ENCODE results near the gene ADAM17.

ADAM17 gene

DNA sequence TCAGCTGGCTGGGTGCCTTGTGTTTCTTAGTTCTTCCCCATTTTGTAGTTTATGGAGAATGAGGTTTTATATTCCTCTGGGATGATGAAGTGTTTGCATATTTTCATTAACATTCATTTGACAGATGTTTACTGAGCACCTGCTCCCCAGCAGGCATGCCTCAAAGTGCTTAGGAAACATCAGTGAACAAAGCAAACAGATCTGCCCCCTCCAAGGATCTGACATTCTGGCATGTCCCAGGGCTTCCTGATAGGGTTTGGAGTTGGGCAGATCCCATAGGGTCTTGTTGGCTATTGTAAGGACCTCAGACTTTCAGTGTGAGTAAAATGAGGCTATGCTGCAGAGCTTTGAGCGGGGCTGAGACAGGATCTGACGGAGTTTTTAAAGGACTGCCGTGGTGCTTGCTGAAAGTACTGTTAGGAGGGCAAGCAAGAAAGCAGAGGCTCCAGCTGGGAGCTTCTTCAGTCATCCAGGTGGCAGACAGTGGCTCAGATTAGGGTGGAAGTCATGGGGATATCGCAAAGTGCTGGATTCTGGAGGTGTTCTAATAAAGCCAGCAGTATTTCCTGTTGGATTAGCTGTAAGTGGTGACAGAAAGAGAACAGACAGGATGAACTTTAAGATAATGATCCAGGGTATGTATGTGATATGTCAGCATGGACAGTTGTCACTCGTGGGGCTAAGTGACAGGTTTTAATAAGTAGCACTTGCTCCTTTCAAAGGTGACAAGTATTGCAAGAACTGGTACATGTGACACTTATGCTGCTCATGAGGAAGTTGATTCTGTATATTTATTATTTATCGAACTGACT is 92.5 kb downstream of the ADAM17 start:
- no peaks in the 10 kb centered on the region for H3K27me3 ChIP-seq (ENCODE audit: control insufficient read depth, insufficient read depth, low read length)
- no peaks in the 10 kb centered on the region for H3K9me3 ChIP-seq (ENCODE audit: control insufficient read depth, low read depth, low read length)
- H3K4me1 ChIP-seq (ENCODE audit: control insufficient read depth, low read depth, low read length) = no peaks in the 10 kb centered on the region
- H3K27ac ChIP-seq (ENCODE audit: low read length) = no peak overlapping the region
- H3K4me3 ChIP-seq (ENCODE audit: low read length) = no peak overlapping the region
- no peak overlapping the region for H3K9ac ChIP-seq (ENCODE audit: low read length)
- H3K36me3 ChIP-seq (ENCODE audit: control insufficient read depth, low read depth, low read length) = peaks cover 48% of the 10 kb centered on the region

DNA sequence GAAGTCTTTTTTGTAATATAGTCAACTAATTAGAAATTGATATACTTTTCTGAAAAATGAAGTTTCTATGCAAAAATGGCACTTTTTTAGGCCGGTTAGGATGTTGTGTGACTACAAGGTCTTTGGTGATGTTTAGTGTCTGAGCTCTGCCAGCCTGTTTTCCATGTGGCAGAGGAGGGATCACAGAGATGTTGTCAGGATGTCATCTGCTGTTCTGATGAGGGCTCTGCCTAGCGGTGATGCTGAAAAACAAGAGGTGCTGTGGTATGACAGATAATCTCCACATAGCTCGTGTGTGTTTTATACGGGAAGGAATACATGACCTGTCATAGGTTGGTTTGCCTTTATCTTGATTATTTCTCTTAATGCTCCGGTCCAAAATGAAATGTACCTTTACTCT is 93.3 kb downstream of the ADAM17 start:
- no peaks in the 10 kb centered on the region for H3K27me3 ChIP-seq (ENCODE audit: control insufficient read depth, insufficient read depth, low read length)
- no peak overlapping the region for H3K4me3 ChIP-seq (ENCODE audit: low read length)
- no peak overlapping the region for H3K9ac ChIP-seq (ENCODE audit: low read length)
- no peak overlapping the region for H3K27ac ChIP-seq (ENCODE audit: low read length)
- H3K9me3 ChIP-seq (ENCODE audit: control insufficient read depth, low read depth, low read length) = no peaks in the 10 kb centered on the region
- no peaks in the 10 kb centered on the region for H3K4me1 ChIP-seq (ENCODE audit: control insufficient read depth, low read depth, low read length)
- peaks cover 48% of the 10 kb centered on the region for H3K36me3 ChIP-seq (ENCODE audit: control insufficient read depth, low read depth, low read length)

DNA sequence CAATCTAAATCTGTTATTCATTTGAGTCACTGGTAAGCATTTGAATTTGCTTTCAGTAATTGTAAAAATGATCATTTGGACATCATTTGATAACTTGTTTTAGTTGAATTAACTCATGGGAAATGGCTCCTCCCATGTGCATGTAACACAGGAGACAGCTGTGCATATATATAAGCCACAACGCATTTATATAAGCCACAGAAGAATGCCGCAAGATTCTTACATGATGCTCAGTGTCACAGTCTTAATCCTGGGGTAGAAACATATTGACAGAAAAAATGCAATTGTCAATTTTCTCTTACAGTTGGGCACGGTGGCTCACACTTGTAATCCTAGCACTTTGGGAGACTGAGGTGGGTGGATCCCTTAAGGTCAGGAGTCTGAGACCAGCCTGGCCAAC is 94.6 kb downstream of the ADAM17 start:
- peaks cover 60% of the 10 kb centered on the region for H3K36me3 ChIP-seq (ENCODE audit: control insufficient read depth, low read depth, low read length)
- H3K4me1 ChIP-seq (ENCODE audit: control insufficient read depth, low read depth, low read length) = no peaks in the 10 kb centered on the region
- H3K27ac ChIP-seq (ENCODE audit: low read length) = no peak overlapping the region
- H3K9me3 ChIP-seq (ENCODE audit: control insufficient read depth, low read depth, low read length) = no peaks in the 10 kb centered on the region
- no peak overlapping the region for H3K9ac ChIP-seq (ENCODE audit: low read length)
- no peaks in the 10 kb centered on the region for H3K27me3 ChIP-seq (ENCODE audit: control insufficient read depth, insufficient read depth, low read length)
- no peak overlapping the region for H3K4me3 ChIP-seq (ENCODE audit: low read length)

DNA sequence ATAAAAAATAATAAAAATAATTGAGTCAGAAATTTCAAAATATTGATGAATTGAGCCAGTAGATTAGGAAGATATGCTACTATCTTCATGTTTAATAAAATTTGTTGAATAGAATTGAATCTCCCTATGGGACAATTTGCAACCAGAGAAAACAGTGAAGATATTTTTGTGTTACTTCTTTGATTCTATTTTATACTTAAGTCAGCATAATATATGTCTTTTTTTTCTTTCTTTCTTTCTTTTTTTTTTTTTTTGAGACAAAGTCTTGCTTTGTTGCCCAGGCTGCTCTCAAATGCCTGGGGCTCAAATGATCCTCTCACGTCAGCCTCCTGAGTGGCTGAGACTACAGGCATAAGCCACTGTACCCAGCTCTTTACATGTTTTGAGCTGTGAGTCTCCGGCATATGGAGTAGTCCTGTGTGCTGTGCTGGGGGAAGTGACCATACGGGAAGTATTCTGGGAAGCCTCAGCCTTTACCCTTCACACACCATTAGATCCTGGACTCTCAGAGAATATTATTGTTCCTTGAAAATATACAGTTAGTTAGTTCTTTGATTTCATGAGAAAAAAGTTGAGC is 95.1 kb downstream of the ADAM17 start:
- Histone ChIP-seq H3K27me3 (ENCODE audit: control insufficient read depth, insufficient read depth, low read length) (no peaks in the 10 kb centered on the region), H3K9ac (ENCODE audit: low read length) (no peak overlapping the region), H3K4me1 (ENCODE audit: control insufficient read depth, low read depth, low read length) (no peaks in the 10 kb centered on the region), H3K27ac (ENCODE audit: low read length) (no peak overlapping the region), H3K36me3 (ENCODE audit: control insufficient read depth, low read depth, low read length) (peaks cover 58% of the 10 kb centered on the region), H3K9me3 (ENCODE audit: control insufficient read depth, low read depth, low read length) (no peaks in the 10 kb centered on the region), H3K4me3 (ENCODE audit: low read length) (no peak overlapping the region)

DNA sequence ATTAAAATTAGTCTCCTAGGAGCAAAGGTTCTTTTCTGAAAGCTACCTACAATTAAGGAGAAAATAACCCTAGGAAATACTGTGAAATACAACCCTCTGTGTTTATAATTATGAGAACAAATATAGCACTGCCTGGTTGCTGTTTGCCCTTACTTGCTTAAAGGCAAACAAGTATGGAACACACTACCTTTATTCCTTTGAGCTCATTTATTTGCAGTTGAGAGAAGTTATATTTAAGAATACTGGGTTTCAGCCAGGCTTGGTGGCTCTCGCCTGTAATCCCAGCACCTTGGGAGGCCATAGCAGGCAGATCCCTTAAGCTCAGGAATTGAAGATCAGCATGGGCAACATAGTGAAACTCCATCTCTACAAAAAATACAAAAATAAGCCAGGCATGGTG is 104.4 kb downstream of the ADAM17 start:
- Histone ChIP-seq H3K4me3 (ENCODE audit: low read length) (no peak overlapping the region), H3K4me1 (ENCODE audit: control insufficient read depth, low read depth, low read length) (no peaks in the 10 kb centered on the region), H3K9ac (ENCODE audit: low read length) (no peak overlapping the region), H3K27ac (ENCODE audit: low read length) (no peak overlapping the region), H3K27me3 (ENCODE audit: control insufficient read depth, insufficient read depth, low read length) (no peaks in the 10 kb centered on the region), H3K9me3 (ENCODE audit: control insufficient read depth, low read depth, low read length) (no peaks in the 10 kb centered on the region), H3K36me3 (ENCODE audit: control insufficient read depth, low read depth, low read length) (peaks cover 54% of the 10 kb centered on the region)

DNA sequence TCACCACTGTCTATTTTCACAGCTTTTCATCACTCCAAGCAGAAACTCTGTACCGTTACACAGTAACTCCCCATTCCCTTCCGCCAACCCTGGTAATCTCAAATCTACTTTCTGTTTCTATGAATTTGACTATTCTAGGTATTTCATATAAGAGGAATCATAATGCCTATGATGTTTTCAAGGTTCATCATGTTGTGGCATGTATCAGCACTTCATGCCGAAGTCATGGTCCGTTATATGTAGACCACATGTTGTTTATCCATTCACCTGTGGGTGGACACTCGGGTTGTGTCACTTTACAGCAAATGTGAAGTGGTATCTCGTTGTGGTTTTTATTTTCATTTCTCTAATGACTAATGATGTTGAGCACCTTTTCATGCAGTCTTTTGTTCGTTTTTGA is 110.5 kb downstream of the ADAM17 start:
- no peak overlapping the region for H3K9ac ChIP-seq (ENCODE audit: low read length)
- H3K27ac ChIP-seq (ENCODE audit: low read length) = no peak overlapping the region
- H3K4me3 ChIP-seq (ENCODE audit: low read length) = no peak overlapping the region
- H3K27me3 ChIP-seq (ENCODE audit: control insufficient read depth, insufficient read depth, low read length) = no peaks in the 10 kb centered on the region
- no peaks in the 10 kb centered on the region for H3K4me1 ChIP-seq (ENCODE audit: control insufficient read depth, low read depth, low read length)
- H3K9me3 ChIP-seq (ENCODE audit: control insufficient read depth, low read depth, low read length) = no peaks in the 10 kb centered on the region
- H3K36me3 ChIP-seq (ENCODE audit: control insufficient read depth, low read depth, low read length) = peaks cover 70% of the 10 kb centered on the region

DNA sequence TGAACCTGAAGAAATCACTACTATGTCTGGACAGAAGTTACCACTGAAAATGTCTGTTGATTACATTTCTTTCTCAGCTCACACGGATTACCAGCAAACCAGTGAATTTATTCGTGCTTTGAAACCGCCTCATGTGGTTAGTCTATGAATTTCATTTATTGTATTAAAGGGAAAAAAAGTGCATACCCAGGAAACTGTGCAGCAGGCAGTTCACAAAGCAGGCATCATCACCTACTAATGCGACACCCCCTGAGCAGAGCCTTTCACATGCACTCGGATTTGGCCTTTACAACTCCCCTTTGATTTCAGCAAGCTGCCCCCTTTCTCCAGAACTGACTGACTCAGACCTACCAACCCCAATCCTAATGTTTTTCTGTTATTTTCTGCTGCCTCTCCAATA is 112.1 kb downstream of the ADAM17 start:
- no peaks in the 10 kb centered on the region for H3K9me3 ChIP-seq (ENCODE audit: control insufficient read depth, low read depth, low read length)
- no peak overlapping the region for H3K4me3 ChIP-seq (ENCODE audit: low read length)
- no peaks in the 10 kb centered on the region for H3K27me3 ChIP-seq (ENCODE audit: control insufficient read depth, insufficient read depth, low read length)
- peaks cover 77% of the 10 kb centered on the region for H3K36me3 ChIP-seq (ENCODE audit: control insufficient read depth, low read depth, low read length)
- no peaks in the 10 kb centered on the region for H3K4me1 ChIP-seq (ENCODE audit: control insufficient read depth, low read depth, low read length)
- H3K9ac ChIP-seq (ENCODE audit: low read length) = no peak overlapping the region
- no peak overlapping the region for H3K27ac ChIP-seq (ENCODE audit: low read length)

DNA sequence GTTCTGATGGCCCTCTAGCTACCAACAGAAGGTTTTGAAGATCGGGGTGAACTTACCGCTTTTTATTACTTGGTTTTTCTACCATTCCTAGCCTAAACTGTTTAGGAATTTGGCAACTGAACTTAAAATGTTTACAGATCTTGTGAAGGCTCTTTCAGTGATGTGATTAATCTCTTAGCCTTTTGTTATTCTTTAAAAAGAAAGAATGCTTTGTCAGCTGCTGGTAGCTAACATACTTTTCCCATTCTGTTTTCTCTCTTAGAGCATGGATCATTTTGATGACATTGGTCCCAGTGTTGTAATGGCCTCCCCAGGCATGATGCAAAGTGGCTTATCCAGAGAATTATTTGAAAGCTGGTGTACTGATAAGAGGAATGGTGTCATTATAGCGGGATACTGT is 114.1 kb downstream of the ADAM17 start:
- Histone ChIP-seq H3K4me3 (ENCODE audit: low read length) (no peak overlapping the region), H3K9ac (ENCODE audit: low read length) (no peak overlapping the region), H3K4me1 (ENCODE audit: control insufficient read depth, low read depth, low read length) (no peaks in the 10 kb centered on the region), H3K36me3 (ENCODE audit: control insufficient read depth, low read depth, low read length) (peaks cover 82% of the 10 kb centered on the region), H3K27ac (ENCODE audit: low read length) (no peak overlapping the region), H3K9me3 (ENCODE audit: control insufficient read depth, low read depth, low read length) (no peaks in the 10 kb centered on the region), H3K27me3 (ENCODE audit: control insufficient read depth, insufficient read depth, low read length) (no peaks in the 10 kb centered on the region)

DNA sequence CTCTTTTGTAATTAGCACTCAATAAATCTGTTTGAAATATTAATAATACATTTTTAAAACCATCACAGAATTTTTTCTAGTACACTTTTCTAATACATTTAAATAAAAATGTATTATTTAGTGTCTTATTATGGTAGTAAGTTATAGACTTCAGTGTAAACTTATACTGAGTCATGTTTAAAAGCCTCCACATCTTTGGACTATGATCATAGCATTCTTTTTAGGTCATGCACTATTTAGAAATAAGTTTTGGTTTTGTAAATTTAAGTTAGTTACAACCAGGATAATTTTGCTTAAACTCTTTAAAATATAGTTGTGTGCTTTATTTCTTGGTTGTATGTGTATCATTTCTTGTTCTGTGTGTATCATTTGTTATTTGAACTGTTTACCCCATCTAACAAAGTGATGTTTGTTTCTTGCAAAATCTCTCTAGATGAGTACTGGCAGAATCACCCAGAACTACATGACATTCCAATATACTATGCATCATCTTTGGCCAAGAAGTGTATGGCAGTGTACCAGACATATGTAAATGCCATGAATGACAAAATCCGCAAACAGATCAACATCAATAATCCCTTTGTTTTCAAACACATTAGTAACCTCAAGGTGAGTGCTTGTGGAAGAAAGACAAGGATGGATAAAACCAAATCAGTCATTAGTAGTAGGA is 115.4 kb downstream of the ADAM17 start:
- H3K4me1 ChIP-seq (ENCODE audit: control insufficient read depth, low read depth, low read length) = no peaks in the 10 kb centered on the region
- H3K9ac ChIP-seq (ENCODE audit: low read length) = no peak overlapping the region
- H3K27ac ChIP-seq (ENCODE audit: low read length) = no peak overlapping the region
- no peak overlapping the region for H3K4me3 ChIP-seq (ENCODE audit: low read length)
- H3K27me3 ChIP-seq (ENCODE audit: control insufficient read depth, insufficient read depth, low read length) = no peaks in the 10 kb centered on the region
- H3K9me3 ChIP-seq (ENCODE audit: control insufficient read depth, low read depth, low read length) = no peaks in the 10 kb centered on the region
- peaks cover 77% of the 10 kb centered on the region for H3K36me3 ChIP-seq (ENCODE audit: control insufficient read depth, low read depth, low read length)

DNA sequence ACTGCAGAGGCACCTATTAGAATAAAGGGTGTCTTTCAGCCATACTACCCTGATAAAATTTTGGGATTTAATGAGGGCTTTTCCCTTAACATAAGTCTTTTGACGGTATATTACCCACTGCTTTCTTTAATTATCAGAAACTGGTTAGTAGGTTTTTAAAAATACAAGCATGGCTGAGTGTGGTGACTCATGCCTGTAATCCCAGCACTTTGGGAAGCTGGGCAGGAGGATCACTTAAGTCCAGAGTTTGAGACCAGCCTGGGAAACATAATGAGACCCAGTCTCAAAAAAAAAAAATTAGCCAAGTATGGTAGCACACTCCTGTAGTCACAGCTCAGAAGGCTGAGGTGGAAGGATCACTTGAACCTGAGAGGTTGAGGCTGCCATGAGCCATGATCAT is 116.1 kb downstream of the ADAM17 start:
- no peaks in the 10 kb centered on the region for H3K4me1 ChIP-seq (ENCODE audit: control insufficient read depth, low read depth, low read length)
- H3K36me3 ChIP-seq (ENCODE audit: control insufficient read depth, low read depth, low read length) = peaks cover 77% of the 10 kb centered on the region
- H3K9ac ChIP-seq (ENCODE audit: low read length) = no peak overlapping the region
- no peak overlapping the region for H3K4me3 ChIP-seq (ENCODE audit: low read length)
- no peak overlapping the region for H3K27ac ChIP-seq (ENCODE audit: low read length)
- H3K27me3 ChIP-seq (ENCODE audit: control insufficient read depth, insufficient read depth, low read length) = no peaks in the 10 kb centered on the region
- H3K9me3 ChIP-seq (ENCODE audit: control insufficient read depth, low read depth, low read length) = no peaks in the 10 kb centered on the region

All from iPS-18a (cell line).